CD14-positive monocyte (primary cell): ENCODE measurements around the gene CSNK2A2. TPM values are rescaled to one million over a fixed set of nuclear protein-coding genes. Genes with fewer than 3 reads are reported as not detected.

Source experiments
- DNase-seq, 3 donors: peaks; one replicate each; pipeline ENCODE4 v3.0.0-alpha.2; 2011 to 2022
- H2AFZ ChIP-seq: 2 replicates; pipeline ENCODE4 v1.6.0; 2012; ENCODE audit warnings: mild to moderate bottlenecking, low read depth, low read length, inconsistent platforms; ENCODE audit not compliant: insufficient read depth, poor library complexity, severe bottlenecking
- H3K27ac ChIP-seq, 2 donors: 1 replicate in 1 of 2; 2 replicates in 1 of 2; pipeline ENCODE4 v1.5.1; 2012 to 2013; ENCODE audit warnings: low read length in 2 of 2, control low read depth in 1 of 2, inconsistent platforms in 1 of 2, low read depth in 1 of 2, mild to moderate bottlenecking in 1 of 2
- H3K27me3 ChIP-seq, 2 donors: one replicate each; pipeline versions ENCODE4 v1.6.0 to v1.6.1; 2011 to 2013; ENCODE audit warnings: low read length in 2 of 2; ENCODE audit not compliant: control insufficient read depth in 2 of 2, insufficient read depth in 2 of 2
- H3K36me3 ChIP-seq, 2 donors: replicated peaks in 1 of 2; 1 replicate in 1 of 2; 2 replicates in 1 of 2; pipeline versions ENCODE4 v1.5.1 to v1.6.1; 2012 to 2013; ENCODE audit warnings: low read length in 2 of 2, control low read depth in 1 of 2, inconsistent platforms in 1 of 2, mild to moderate bottlenecking in 1 of 2; ENCODE audit not compliant: insufficient read depth in 2 of 2, control insufficient read depth in 1 of 2
- H3K4me1 ChIP-seq, 2 donors: 1 replicate in 1 of 2; 2 replicates in 1 of 2; pipeline versions ENCODE4 v1.5.1 to v1.6.1; 2012 to 2013; ENCODE audit warnings: low read length in 2 of 2, control low read depth in 1 of 2, inconsistent platforms in 1 of 2, mild to moderate bottlenecking in 1 of 2, moderate library complexity in 1 of 2; ENCODE audit not compliant: insufficient read depth in 2 of 2, control insufficient read depth in 1 of 2
- H3K4me2 ChIP-seq: replicated peaks from 2 replicates; pipeline ENCODE3; 2012; ENCODE audit warnings: low read length, moderate library complexity, mild to moderate bottlenecking; ENCODE audit not compliant: poor library complexity, severe bottlenecking; ENCODE audit errors: extremely low read depth
- H3K4me3 ChIP-seq, 3 experiments: fragments of 200-600 bp in 1 of 3; sonication (generic) in 1 of 3; replicated peaks in 1 of 3; 1 replicate in 2 of 3; 2 replicates in 1 of 3; pipeline ENCODE4 v1.5.1; 2011 to 2013; ENCODE audit warnings: low read length in 3 of 3, mild to moderate bottlenecking in 3 of 3, control low read depth in 2 of 3, low read depth in 2 of 3, inconsistent platforms in 1 of 3, moderate library complexity in 1 of 3
- H3K79me2 ChIP-seq: 2 replicates; pipeline ENCODE4 v1.6.0; 2012; ENCODE audit warnings: mild to moderate bottlenecking, control low read depth, inconsistent platforms, low read length, moderate library complexity; ENCODE audit not compliant: insufficient read depth
- H3K9ac ChIP-seq: 2 replicates; pipeline ENCODE4 v1.6.0; 2017; ENCODE audit warnings: low read length, mild to moderate bottlenecking; ENCODE audit not compliant: insufficient read depth, poor library complexity, severe bottlenecking
- H3K9me3 ChIP-seq, 2 donors: replicated peaks in 1 of 2; 1 replicate in 1 of 2; 2 replicates in 1 of 2; pipeline versions ENCODE4 v1.5.1 to v1.6.1; 2012 to 2013; ENCODE audit warnings: low read length in 2 of 2, control low read depth in 1 of 2; ENCODE audit not compliant: control insufficient read depth in 1 of 2, insufficient read depth in 1 of 2
- H4K20me1 ChIP-seq: 2 replicates; pipeline ENCODE4 v1.6.0; 2012; ENCODE audit warnings: mild to moderate bottlenecking, low read length, control low read depth, moderate library complexity; ENCODE audit not compliant: insufficient read depth
- H3K27ac Mint-ChIP-seq, 7 donors: one replicate each; pipeline ENCODE4 v1.8.0; 2020; ENCODE audit warnings: mild to moderate bottlenecking in 7 of 7, mixed read lengths in 7 of 7, moderate library complexity in 6 of 7, inconsistent platforms in 2 of 7
- H3K27me3 Mint-ChIP-seq, 3 donors: one replicate each; pipeline ENCODE4 v1.8.0; 2021 to 2022; ENCODE audit warnings: low read depth in 3 of 3, mild to moderate bottlenecking in 3 of 3, mixed read lengths in 3 of 3, moderate library complexity in 3 of 3, inconsistent platforms in 1 of 3
- H3K36me3 Mint-ChIP-seq, 2 donors: one replicate each; pipeline ENCODE4 v1.8.0; 2020; ENCODE audit warnings: mixed read lengths in 2 of 2, inconsistent platforms in 1 of 2, mild to moderate bottlenecking in 1 of 2
- H3K4me1 Mint-ChIP-seq: one replicate; pipeline ENCODE4 v1.8.0; 2020; ENCODE audit warnings: mild to moderate bottlenecking, mixed read lengths
- H3K4me3 Mint-ChIP-seq, 2 donors: one replicate each; pipeline ENCODE4 v1.8.0; 2020; ENCODE audit warnings: mild to moderate bottlenecking in 2 of 2, mixed read lengths in 2 of 2, moderate library complexity in 1 of 2
- H3K9me3 Mint-ChIP-seq, 7 donors: one replicate each; pipeline ENCODE4 v1.8.0; 2020 to 2022; ENCODE audit warnings: mixed read lengths in 7 of 7, mild to moderate bottlenecking in 6 of 7, moderate library complexity in 6 of 7, inconsistent platforms in 2 of 7
- CTCF ChIP-seq: fragments of 200-600 bp; IDR thresholded peaks from one replicate; pipeline ENCODE4 v1.8.0; 2022; ENCODE audit warnings: antibody characterized with exemption, mild to moderate bottlenecking
- WGBS: methylation state at CpG from one replicate; pipeline ENCODE4 v1.1.5; 2013; ENCODE audit warnings: missing lambda C conversion rate; ENCODE audit not compliant: insufficient coverage; 5-methylcytosine and 5-hydroxymethylcytosine counted together
- intact Hi-C, 2 donors: fragments of 100-400 bp; cut with micrococcal nuclease; formaldehyde crosslinking; loops; one replicate each; pipeline versions ENCODE4 v1.15.0 to v1.15.1; 2023
- polyA plus RNA-seq, 3 donors: library from polyadenylated mRNA; depleted of rRNA in 1 of 3; unstranded in 2 of 3; stranded (reverse) in 1 of 3; fragments of 300-500 nt in 2 of 3; fragments of >200 nt in 1 of 3; fragmentation: Illumina TruSeq in 2 of 3; gene quantifications; 1 replicate in 2 of 3; 2 replicates in 1 of 3; pipeline ENCODE4 v1.2.3, GENCODE V29; 2012 to 2021

CSNK2A2 gene
- polyA plus RNA-seq, 3 donors = 1.6 to 24.7 (median 9.2) TPM

GRCh38 chr16:58138852-58139251 is 59.1 kb downstream of the CSNK2A2 start:
- Histone ChIP-seq H3K79me2 (no peaks in the 10 kb centered on the region), H3K9me3 (peaks cover 7 to 19% of the 10 kb centered on the region in 2 donors), H3K36me3 (no peaks in the 10 kb centered on the region), H3K4me1 (no peaks in the 10 kb centered on the region), H3K4me2 (no peak overlapping the region), H3K9ac (no peak overlapping the region), H3K4me3 (no peak overlapping the region), H3K27ac (no peak overlapping the region), H2AFZ (no peak overlapping the region), H3K27me3 (no peaks in the 10 kb centered on the region), H4K20me1 (no peaks in the 10 kb centered on the region)
- no peak for DNase-seq
- intact Hi-C loops = no loop called here
- Mint-ChIP-seq H3K36me3 (peaks cover 0 to 2% of the 10 kb centered on the region in 2 donors), H3K27ac (no peak overlapping the region), H3K4me1 (no peaks in the 10 kb centered on the region), H3K9me3 (peaks cover 15 to 42% (median 36%) of the 10 kb centered on the region in 7 donors), H3K27me3 (peaks cover 2 to 4% (median 2%) of the 10 kb centered on the region in 3 donors), H3K4me3 (no peak overlapping the region)
- TF ChIP-seq CTCF = no peak

DNA sequence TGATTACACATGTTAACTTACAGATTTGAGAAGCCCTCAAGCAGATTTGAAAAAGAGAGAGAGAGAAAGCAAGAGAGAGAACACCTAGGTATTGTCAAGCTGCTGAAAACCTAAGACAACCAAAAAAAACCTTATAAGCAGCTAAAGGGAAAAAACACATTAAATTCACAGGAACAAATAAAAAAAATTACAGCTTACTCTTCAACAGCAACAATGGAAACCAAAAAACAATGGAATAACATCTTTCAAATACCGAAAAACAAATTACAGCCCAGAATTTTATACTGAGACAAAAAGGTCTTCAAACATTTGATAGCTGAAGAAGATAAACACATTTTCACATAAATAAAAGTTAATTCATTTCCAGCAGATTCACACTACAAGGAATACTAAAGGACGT is 60.3 kb downstream of the CSNK2A2 start:
- Histone ChIP-seq H3K36me3 (no peaks in the 10 kb centered on the region), H3K9me3 (peaks cover 7 to 19% of the 10 kb centered on the region in 2 donors), H2AFZ (no peak overlapping the region), H3K4me3 (no peak overlapping the region), H3K27me3 (no peaks in the 10 kb centered on the region), H3K4me2 (no peak overlapping the region), H3K4me1 (no peaks in the 10 kb centered on the region), H4K20me1 (no peaks in the 10 kb centered on the region), H3K27ac (no peak overlapping the region), H3K79me2 (no peaks in the 10 kb centered on the region), H3K9ac (no peak overlapping the region)
- no peaks in the 10 kb centered on the region for H3K4me1 Mint-ChIP-seq
- no peak for TF ChIP-seq CTCF
- no peak for DNase-seq
- peaks cover 15 to 42% (median 35%) of the 10 kb centered on the region in 7 donors for H3K9me3 Mint-ChIP-seq
- H3K27ac Mint-ChIP-seq = no peak overlapping the region
- WGBS = no CpG with 5 or more reads among the region's 2 CpGs
- H3K36me3 Mint-ChIP-seq = peaks cover 0 to 2% of the 10 kb centered on the region in 2 donors
- intact Hi-C loops = no loop called here
- peaks cover 2 to 4% (median 2%) of the 10 kb centered on the region in 3 donors for H3K27me3 Mint-ChIP-seq
- H3K4me3 Mint-ChIP-seq = no peak overlapping the region
